ENCODE results near the gene C1QTNF12.

- TF ChIP-seq, protein P1, sequence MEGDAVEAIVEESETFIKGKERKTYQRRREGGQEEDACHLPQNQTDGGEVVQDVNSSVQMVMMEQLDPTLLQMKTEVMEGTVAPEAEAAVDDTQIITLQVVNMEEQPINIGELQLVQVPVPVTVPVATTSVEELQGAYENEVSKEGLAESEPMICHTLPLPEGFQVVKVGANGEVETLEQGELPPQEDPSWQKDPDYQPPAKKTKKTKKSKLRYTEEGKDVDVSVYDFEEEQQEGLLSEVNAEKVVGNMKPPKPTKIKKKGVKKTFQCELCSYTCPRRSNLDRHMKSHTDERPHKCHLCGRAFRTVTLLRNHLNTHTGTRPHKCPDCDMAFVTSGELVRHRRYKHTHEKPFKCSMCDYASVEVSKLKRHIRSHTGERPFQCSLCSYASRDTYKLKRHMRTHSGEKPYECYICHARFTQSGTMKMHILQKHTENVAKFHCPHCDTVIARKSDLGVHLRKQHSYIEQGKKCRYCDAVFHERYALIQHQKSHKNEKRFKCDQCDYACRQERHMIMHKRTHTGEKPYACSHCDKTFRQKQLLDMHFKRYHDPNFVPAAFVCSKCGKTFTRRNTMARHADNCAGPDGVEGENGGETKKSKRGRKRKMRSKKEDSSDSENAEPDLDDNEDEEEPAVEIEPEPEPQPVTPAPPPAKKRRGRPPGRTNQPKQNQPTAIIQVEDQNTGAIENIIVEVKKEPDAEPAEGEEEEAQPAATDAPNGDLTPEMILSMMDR (IDR thresholded peaks at IDR 0.05; ENCODE audit: insufficient read depth, low read length), result peak; percentile 34
- TF ChIP-seq POLR2AphosphoS5 (IDR thresholded peaks at IDR 0.05; ENCODE audit: low read depth) (peak; percentile 43), GABPA (IDR thresholded peaks at IDR 0.05; ENCODE audit: low read depth) (no peak)
- TF ChIP-seq, protein P2, sequence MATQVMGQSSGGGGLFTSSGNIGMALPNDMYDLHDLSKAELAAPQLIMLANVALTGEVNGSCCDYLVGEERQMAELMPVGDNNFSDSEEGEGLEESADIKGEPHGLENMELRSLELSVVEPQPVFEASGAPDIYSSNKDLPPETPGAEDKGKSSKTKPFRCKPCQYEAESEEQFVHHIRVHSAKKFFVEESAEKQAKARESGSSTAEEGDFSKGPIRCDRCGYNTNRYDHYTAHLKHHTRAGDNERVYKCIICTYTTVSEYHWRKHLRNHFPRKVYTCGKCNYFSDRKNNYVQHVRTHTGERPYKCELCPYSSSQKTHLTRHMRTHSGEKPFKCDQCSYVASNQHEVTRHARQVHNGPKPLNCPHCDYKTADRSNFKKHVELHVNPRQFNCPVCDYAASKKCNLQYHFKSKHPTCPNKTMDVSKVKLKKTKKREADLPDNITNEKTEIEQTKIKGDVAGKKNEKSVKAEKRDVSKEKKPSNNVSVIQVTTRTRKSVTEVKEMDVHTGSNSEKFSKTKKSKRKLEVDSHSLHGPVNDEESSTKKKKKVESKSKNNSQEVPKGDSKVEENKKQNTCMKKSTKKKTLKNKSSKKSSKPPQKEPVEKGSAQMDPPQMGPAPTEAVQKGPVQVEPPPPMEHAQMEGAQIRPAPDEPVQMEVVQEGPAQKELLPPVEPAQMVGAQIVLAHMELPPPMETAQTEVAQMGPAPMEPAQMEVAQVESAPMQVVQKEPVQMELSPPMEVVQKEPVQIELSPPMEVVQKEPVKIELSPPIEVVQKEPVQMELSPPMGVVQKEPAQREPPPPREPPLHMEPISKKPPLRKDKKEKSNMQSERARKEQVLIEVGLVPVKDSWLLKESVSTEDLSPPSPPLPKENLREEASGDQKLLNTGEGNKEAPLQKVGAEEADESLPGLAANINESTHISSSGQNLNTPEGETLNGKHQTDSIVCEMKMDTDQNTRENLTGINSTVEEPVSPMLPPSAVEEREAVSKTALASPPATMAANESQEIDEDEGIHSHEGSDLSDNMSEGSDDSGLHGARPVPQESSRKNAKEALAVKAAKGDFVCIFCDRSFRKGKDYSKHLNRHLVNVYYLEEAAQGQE (IDR thresholded peaks at IDR 0.05; ENCODE audit: insufficient replicate concordance, low read depth), result no peak
Measured at GRCh38 chr1:1291548-1292441, 45.3 kb upstream of the C1QTNF12 start.

Measured in HL-60 (cell line).